Amniotic epithelial cell (primary cell): ENCODE measurements around the gene TXNDC9.
"Not testable (repeated sequence)": the region's sequence is repeated elsewhere in the genome, so short reads cannot be mapped to it uniquely, and the experiment has no call there.

Experiments
- DNase-seq: peaks from one replicate; pipeline ENCODE4 v3.0.0-alpha.2; 2010; ENCODE audit warnings: low read depth

TXNDC9 gene

GRCh38 chr2:99335911-99336803 lies at the start of gene TXNDC9:
Gene TXNDC9, minus strand, starts transcription at chr2:99336333. Its CDS starts 3,123 bp downstream, at chr2:99333210.
- peak; percentile 99 for DNase-seq

- DNase-seq = no peak
These were observed 46.0 kb upstream of the TXNDC9 start for GRCh38 chr2:99382143-99382542.

- no peak for DNase-seq
These were observed 44.4 kb upstream of the TXNDC9 start for GRCh38 chr2:99380376-99381010.

GRCh38 chr2:99377879-99378278 lies 41.7 kb upstream of the TXNDC9 start:
- DNase-seq = no peak

- no peak for DNase-seq
These were observed 40.2 kb upstream of the TXNDC9 start for GRCh38 chr2:99376254-99376864.

- DNase-seq = no peak
These were observed 38.6 kb upstream of the TXNDC9 start for GRCh38 chr2:99374747-99375146.

- no peak for DNase-seq
These were observed 37.0 kb upstream of the TXNDC9 start for GRCh38 chr2:99373144-99373543.

- DNase-seq = not testable (repeated sequence)
These were observed 32.7 kb upstream of the TXNDC9 start for GRCh38 chr2:99368854-99369253.

- DNase-seq = no peak
These were observed 29.5 kb upstream of the TXNDC9 start for GRCh38 chr2:99365661-99366060.

GRCh38 chr2:99356853-99357252 lies 20.7 kb upstream of the TXNDC9 start:
- no peak for DNase-seq

GRCh38 chr2:99354825-99355224 lies 18.7 kb upstream of the TXNDC9 start:
- not testable (repeated sequence) for DNase-seq

- peak; percentile 41 for DNase-seq
These were observed 17.9 kb upstream of the TXNDC9 start for GRCh38 chr2:99354070-99354469.

- DNase-seq = no peak
These were observed 14.1 kb upstream of the TXNDC9 start for GRCh38 chr2:99350194-99350593.

GRCh38 chr2:99348173-99348572 lies 12.0 kb upstream of the TXNDC9 start:
- no peak for DNase-seq

GRCh38 chr2:99346218-99346617 lies 10.1 kb upstream of the TXNDC9 start:
- no peak for DNase-seq

- not testable (repeated sequence) for DNase-seq
These were observed 9.3 kb upstream of the TXNDC9 start for GRCh38 chr2:99345446-99345845.

- DNase-seq = no peak
These were observed 6.4 kb upstream of the TXNDC9 start for GRCh38 chr2:99342536-99342935.

- DNase-seq = peak; percentile 21
These were observed 4.6 kb upstream of the TXNDC9 start for GRCh38 chr2:99340669-99341236.

GRCh38 chr2:99338029-99338585 lies 2.0 kb upstream of the TXNDC9 start:
- DNase-seq = peak; percentile 7

GRCh38 chr2:99337113-99338028 lies 1.2 kb upstream of the TXNDC9 start, which contains the start of gene EIF5B:
Gene EIF5B, plus strand, starts transcription at chr2:99337389. Its CDS starts 166 bp downstream, at chr2:99337555.
- peak; percentile 92 for DNase-seq

GRCh38 chr2:99336804-99337112 lies 625 bp upstream of the TXNDC9 start:
- DNase-seq = no peak
